Measurements from ENCODE around the gene CHST15.

The CHST15 gene

DNA sequence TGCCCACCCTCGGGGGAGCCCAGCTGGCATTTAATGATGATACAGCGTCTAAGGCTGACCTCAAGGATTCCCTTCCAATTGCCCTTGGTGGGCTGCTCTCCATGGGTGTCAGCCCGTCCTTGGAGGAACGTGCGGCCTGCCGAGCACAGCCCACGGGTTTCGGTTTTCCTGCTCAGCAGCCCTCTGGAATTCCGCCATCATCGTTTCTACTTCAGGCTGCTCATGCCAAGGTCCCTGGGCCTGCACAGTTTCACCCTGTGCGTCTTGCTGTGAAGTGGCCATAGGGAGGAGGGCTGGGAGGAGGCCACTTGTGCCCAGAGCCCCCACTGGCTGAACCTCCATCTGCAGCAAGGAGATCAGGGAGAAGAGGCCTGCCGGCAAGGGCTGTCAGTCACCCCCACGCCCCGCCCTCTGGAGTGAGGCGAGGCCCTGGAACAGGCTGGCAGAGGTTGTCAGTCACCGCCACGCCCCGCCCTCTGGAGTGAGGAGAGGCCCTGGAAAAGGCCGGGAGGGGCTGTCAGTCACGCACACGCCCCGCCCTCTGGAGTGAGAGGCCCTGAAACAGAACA, 82.8 kb downstream of the CHST15 start:
- no peak for DNase-seq (ENCODE audit: low read depth)

DNA sequence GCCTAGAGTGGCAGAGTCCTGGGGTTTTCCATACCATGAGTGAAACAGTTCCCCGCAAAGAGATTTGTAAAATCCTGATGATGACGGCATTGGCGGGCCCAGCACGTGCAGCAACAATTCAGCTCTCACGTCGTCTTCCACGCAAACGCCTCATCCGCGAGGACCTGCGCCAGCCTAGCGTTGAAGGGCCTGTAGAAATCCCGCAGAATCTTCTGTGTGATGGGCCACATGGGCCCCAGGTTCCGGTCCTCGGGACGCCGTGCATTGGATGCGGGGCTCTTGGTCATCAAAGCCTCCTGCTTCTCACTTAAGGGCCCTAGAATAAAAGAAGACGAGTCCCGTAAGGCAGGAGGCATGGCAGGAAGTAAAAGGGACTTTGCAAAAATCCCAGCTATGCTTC, 83.4 kb downstream of the CHST15 start:
- DNase-seq (ENCODE audit: low read depth) = no peak

GRCh38 chr10:124009231-124010015, 84.0 kb downstream of the CHST15 start:
- no peak for DNase-seq (ENCODE audit: low read depth)

- DNase-seq (ENCODE audit: low read depth) = no peak
Observed at GRCh38 chr10:124008681-124009080, 84.7 kb downstream of the CHST15 start.

DNA sequence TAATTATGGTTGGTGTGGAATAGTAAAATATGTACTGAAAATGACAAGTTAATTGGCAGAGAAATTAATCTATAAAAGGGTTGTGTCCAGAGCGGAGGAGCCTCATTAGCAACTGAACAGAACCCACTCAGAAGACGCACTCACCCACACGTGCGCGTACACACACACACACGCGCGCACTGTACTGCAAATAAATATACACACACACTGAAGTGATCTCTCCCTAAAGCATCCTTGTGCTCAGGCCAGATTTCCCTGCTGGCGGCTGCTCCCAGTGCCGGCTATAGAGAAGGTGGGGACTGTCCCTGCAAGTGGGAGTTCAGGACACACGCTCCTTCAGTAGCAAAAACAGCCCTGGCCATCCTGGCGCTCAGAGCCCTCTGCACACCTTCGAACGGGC, 85.2 kb downstream of the CHST15 start:
- no peak for DNase-seq (ENCODE audit: low read depth)

DNA sequence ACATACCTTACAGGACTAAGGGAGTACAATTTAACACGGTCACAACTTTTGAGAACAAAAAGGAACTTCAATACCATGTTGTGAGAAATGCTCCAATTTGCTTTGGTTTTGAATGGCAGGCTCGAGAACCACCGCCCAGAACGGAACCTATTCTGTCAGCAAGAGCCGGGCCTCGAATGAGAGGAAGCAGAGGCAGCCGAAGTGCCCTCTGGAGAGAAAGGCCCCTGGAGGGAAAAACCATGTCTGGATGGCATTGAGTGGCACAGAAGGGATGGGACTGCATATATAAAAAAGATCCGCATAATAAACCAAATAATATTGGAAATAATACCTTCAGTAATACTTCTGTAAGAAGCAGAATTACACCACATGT, 85.6 kb downstream of the CHST15 start:
- DNase-seq (ENCODE audit: low read depth) = no peak

GRCh38 chr10:124007102-124007772, 86.2 kb downstream of the CHST15 start:
- no peak for DNase-seq (ENCODE audit: low read depth)

- DNase-seq (ENCODE audit: low read depth) = no peak
Observed at GRCh38 chr10:124006526-124006925, 86.9 kb downstream of the CHST15 start.

GRCh38 chr10:124005991-124006392, 87.4 kb downstream of the CHST15 start:
- DNase-seq (ENCODE audit: low read depth) = no peak

- DNase-seq (ENCODE audit: low read depth) = no peak
Observed at GRCh38 chr10:124005091-124005490, 88.3 kb downstream of the CHST15 start.

- DNase-seq (ENCODE audit: low read depth) = no peak
Observed at GRCh38 chr10:124004663-124005004, 88.8 kb downstream of the CHST15 start.

DNA sequence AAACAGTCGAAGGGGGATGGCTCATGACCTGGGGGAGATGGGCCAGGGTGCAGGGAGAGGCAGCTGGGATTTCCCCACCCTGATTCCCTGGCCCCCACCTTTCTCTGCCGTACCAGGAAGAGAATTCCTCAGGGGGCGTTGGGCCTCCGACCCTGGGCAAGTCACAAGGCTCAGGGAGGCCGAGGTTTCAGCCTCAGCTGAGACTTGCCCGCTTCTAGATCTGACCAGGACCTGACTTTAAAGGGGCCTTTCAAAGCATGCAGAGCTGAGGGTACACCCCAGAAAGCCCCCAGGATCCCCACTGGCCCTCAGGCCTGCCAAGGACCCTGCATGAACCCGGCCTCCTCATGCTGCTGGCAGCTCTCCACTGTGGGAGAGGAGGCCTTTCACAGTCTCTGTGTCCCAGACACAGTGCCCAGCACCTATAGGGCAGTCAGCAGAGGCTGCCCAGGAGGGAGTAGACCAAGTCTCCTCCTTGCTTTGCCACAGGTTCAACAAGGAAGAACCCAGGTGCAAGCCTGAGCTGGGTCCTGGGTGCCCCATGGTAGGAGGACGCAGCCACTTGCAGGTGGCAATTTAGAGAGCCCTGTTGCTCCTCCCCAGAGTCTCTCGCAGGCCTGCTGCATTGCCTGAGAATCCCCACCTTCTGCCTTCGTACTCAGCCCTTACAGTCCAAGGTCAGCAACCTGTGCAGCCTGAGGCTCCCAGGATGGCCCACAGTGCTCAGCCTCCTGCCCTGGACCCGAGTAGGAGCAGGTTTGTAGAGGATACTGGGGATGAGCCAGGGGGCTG, 89.3 kb downstream of the CHST15 start:
- no peak for DNase-seq (ENCODE audit: low read depth)

GRCh38 chr10:124003481-124003870, 89.9 kb downstream of the CHST15 start:
- DNase-seq (ENCODE audit: low read depth) = no peak

GRCh38 chr10:124003070-124003419, 90.4 kb downstream of the CHST15 start:
- DNase-seq (ENCODE audit: low read depth) = no peak

GRCh38 chr10:124002391-124003069, 90.9 kb downstream of the CHST15 start:
- no peak for DNase-seq (ENCODE audit: low read depth)

GRCh38 chr10:124001391-124002148, 91.8 kb downstream of the CHST15 start:
- DNase-seq (ENCODE audit: low read depth) = no peak

DNA sequence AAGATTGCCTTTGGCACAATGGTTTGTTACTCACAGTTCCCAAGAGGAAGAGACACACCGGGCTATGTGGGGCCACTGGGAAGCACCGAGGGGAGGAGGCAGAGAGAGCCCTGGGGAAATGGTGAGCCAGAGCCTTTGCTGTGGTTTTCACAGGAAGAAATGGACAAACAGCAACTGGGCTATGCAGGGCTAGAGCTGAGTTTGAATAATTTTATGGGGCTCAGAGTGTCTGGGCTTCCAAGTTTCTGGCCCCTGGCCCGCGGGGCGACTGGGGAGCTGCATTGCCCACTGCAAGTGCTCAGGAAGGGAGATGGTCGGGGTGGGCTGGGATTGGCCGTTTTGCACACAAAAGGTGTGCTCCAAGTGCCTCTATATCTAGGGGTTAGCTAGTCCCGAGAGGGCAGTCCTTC, 92.6 kb downstream of the CHST15 start:
- DNase-seq (ENCODE audit: low read depth) = no peak

DNA sequence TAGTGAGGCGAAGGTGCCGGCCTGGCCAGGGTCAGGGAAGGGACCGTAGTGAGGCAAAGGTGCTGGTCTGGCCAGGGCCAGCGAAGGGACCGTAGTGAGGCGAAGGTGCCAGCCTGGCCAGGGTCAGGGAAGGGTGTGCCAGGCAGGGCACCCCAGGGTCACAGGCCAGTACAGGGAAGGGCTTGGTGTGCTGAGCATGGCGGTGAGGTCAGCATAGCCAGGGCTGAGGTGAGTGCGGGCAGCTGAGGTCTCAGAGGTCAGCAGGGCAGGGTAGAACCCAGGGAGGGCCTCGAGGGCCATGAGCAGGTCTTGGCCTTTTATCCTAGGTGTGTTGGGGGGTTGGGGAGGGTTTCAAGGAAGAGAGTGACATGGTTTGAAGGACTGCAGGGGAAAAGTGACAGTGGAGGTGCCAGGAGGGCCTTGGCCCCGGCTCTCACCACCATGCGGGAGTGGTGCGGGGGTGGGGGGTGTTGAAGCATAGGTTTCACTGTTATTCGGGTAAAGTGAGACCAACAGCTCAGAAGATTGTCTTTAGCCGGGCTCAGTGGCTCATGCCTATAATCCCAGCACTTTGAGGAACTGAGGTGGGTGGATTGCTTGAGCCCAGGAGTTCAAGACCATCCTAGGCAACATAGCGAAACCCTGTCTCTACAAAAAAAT, 93.3 kb downstream of the CHST15 start:
- no peak for DNase-seq (ENCODE audit: low read depth)

DNA sequence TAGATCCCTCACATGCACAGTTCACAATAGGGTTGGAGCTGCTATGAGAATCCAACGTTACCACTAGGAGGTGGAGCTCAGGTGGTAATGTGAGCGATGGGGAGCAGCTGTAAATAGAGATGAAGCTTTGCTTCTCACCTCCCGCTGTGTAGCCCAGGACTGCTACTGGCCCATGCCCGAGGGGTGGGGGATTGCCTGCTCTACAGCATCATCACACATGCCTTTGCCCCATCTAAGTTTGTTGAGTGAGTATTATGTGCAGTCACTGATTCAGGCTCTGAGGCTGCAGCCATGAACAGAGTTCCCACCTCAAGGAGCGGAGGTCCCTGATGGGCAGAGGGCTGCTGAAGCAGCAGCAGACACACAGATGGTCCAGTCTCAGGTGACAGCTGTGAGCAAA, 94.1 kb downstream of the CHST15 start:
- no peak for DNase-seq (ENCODE audit: low read depth)

- no peak for DNase-seq (ENCODE audit: low read depth)
Observed at GRCh38 chr10:123998197-123999141, 94.9 kb downstream of the CHST15 start.

Data from stimulated activated CD8-positive, alpha-beta memory T cell treated with anti-CD3 and anti-CD28 coated beads, Interleukin-12 subunit alpha, Interleukin-12 subunit beta, amount 100 ng/mL, for 4 hours (primary cell).